Measurements from ENCODE around the gene AK3. TPM values are rescaled to one million over a fixed set of nuclear protein-coding genes. Genes with fewer than 3 reads are reported as not detected.

AK3 gene
- total RNA-seq, 1 experiment from 2014 or later: 15.9 TPM

DNA sequence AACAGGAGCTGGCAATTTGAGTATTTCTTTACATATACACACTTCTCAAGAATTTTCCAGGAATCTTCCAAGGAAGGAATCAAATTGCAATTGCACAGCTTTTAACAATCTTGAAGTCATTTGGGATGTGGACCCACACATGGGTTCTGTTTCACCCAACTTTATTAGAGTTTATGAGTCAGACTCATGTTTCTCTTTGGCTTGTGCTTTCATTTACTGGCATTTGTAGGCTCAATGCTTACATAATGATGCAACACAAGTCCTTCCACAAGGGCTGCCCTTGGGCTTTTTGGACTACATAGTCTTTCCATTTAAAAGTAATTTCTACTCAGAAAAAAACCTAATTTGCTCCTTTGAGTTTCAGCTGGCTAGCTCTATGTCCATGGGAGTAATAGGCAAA lies 66.2 kb downstream of the AK3 start:
- ATAC-seq: no peak
- no peak for TF ChIP-seq SIN3A (IDR thresholded peaks at IDR 0.05; ENCODE audit: borderline replicate concordance, insufficient read depth, low read depth, low read length)
- TF ChIP-seq, protein P1, sequence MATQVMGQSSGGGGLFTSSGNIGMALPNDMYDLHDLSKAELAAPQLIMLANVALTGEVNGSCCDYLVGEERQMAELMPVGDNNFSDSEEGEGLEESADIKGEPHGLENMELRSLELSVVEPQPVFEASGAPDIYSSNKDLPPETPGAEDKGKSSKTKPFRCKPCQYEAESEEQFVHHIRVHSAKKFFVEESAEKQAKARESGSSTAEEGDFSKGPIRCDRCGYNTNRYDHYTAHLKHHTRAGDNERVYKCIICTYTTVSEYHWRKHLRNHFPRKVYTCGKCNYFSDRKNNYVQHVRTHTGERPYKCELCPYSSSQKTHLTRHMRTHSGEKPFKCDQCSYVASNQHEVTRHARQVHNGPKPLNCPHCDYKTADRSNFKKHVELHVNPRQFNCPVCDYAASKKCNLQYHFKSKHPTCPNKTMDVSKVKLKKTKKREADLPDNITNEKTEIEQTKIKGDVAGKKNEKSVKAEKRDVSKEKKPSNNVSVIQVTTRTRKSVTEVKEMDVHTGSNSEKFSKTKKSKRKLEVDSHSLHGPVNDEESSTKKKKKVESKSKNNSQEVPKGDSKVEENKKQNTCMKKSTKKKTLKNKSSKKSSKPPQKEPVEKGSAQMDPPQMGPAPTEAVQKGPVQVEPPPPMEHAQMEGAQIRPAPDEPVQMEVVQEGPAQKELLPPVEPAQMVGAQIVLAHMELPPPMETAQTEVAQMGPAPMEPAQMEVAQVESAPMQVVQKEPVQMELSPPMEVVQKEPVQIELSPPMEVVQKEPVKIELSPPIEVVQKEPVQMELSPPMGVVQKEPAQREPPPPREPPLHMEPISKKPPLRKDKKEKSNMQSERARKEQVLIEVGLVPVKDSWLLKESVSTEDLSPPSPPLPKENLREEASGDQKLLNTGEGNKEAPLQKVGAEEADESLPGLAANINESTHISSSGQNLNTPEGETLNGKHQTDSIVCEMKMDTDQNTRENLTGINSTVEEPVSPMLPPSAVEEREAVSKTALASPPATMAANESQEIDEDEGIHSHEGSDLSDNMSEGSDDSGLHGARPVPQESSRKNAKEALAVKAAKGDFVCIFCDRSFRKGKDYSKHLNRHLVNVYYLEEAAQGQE (IDR thresholded peaks at IDR 0.05; ENCODE audit: insufficient read depth in 1 of 2, low read depth in 2 of 2, low read length in 1 of 2): no peak
- TF ChIP-seq, protein P2, sequence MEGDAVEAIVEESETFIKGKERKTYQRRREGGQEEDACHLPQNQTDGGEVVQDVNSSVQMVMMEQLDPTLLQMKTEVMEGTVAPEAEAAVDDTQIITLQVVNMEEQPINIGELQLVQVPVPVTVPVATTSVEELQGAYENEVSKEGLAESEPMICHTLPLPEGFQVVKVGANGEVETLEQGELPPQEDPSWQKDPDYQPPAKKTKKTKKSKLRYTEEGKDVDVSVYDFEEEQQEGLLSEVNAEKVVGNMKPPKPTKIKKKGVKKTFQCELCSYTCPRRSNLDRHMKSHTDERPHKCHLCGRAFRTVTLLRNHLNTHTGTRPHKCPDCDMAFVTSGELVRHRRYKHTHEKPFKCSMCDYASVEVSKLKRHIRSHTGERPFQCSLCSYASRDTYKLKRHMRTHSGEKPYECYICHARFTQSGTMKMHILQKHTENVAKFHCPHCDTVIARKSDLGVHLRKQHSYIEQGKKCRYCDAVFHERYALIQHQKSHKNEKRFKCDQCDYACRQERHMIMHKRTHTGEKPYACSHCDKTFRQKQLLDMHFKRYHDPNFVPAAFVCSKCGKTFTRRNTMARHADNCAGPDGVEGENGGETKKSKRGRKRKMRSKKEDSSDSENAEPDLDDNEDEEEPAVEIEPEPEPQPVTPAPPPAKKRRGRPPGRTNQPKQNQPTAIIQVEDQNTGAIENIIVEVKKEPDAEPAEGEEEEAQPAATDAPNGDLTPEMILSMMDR (IDR thresholded peaks at IDR 0.05): no peak
- no peak for TF ChIP-seq TCF7L2 (IDR thresholded peaks at IDR 0.05; ENCODE audit: low read depth, low read length)
- TF ChIP-seq POLR2AphosphoS5 (IDR thresholded peaks at IDR 0.05; ENCODE audit: low read depth, low read length): no peak
- in situ Hi-C loops (cut with HindIII; ENCODE audit: low pct_unique_long_range_greater_than_20kb, low sequenced_read_pairs): no loop called here
- no peak overlapping the region for H3K4me3 ChIP-seq (ENCODE audit: low read depth in 2 of 2, low read length in 2 of 2)
- H3K9me3 ChIP-seq (ENCODE audit: control insufficient read depth, insufficient read depth, low read depth, low read length): no peaks in the 10 kb centered on the region
- no peak overlapping the region for H3K27ac ChIP-seq (ENCODE audit: low read length)
- BruUV-seq (replicated peaks): no TSS peak
- intact Hi-C loops (cut with micrococcal nuclease; ENCODE audit: unreplicated experiment): no loop called here
- H3K27me3 ChIP-seq (ENCODE audit: control insufficient read depth, insufficient read depth, low read length): no peaks in the 10 kb centered on the region
- ChIA-PET CTCF (no interaction called here), POLR2A (no interaction called here)
- no peaks in the 10 kb centered on the region for H3K4me1 ChIP-seq (ENCODE audit: control insufficient read depth, insufficient read depth, low read length)
- DNase-seq (ENCODE audit: low read depth, low spot score): no peak
- H3K36me3 ChIP-seq (ENCODE audit: control insufficient read depth, insufficient read depth, low read length): no peaks in the 10 kb centered on the region; the same call in 1 of the 2 replicates

DNA sequence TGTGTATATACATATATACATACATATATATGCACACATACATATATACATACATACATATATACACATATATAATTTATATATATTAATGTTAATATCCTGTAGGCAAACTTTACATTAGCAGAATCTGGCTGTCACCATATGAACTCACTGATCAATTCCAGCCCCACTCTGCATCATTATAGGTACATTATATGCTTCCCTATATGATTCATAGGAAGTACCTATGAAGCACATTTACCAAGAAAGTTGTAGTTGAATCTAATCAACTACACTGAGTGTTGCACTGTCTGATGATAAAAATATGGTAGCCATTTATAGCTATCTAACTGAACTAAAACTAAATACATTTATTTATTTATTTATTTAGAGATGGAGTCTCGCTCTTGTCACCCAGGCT lies 69.3 kb downstream of the AK3 start:
- in situ Hi-C loops (cut with HindIII; ENCODE audit: low pct_unique_long_range_greater_than_20kb, low sequenced_read_pairs): no loop called here
- ATAC-seq (no peak), DNase-seq (ENCODE audit: low read depth, low spot score) (no peak)
- no peaks in the 10 kb centered on the region for H3K27me3 ChIP-seq (ENCODE audit: control insufficient read depth, insufficient read depth, low read length)
- no TSS peak for BruUV-seq (replicated peaks)
- POLR2A ChIA-PET: no interaction called here
- H3K27ac ChIP-seq (ENCODE audit: low read length): no peak overlapping the region
- no peaks in the 10 kb centered on the region for H3K36me3 ChIP-seq (ENCODE audit: control insufficient read depth, insufficient read depth, low read length)
- no peak overlapping the region for H3K4me3 ChIP-seq (ENCODE audit: low read depth in 2 of 2, low read length in 2 of 2)
- no peak for TF ChIP-seq SIN3A (IDR thresholded peaks at IDR 0.05; ENCODE audit: borderline replicate concordance, insufficient read depth, low read depth, low read length)
- no peak for TF ChIP-seq POLR2AphosphoS5 (IDR thresholded peaks at IDR 0.05; ENCODE audit: low read depth, low read length)
- no peak for TF ChIP-seq TCF7L2 (IDR thresholded peaks at IDR 0.05; ENCODE audit: low read depth, low read length)
- TF ChIP-seq, protein P1 (IDR thresholded peaks at IDR 0.05; ENCODE audit: insufficient read depth in 1 of 2, low read depth in 2 of 2, low read length in 1 of 2): no peak
- TF ChIP-seq, protein P2 (IDR thresholded peaks at IDR 0.05): no peak
- H3K9me3 ChIP-seq (ENCODE audit: control insufficient read depth, insufficient read depth, low read depth, low read length): no peaks in the 10 kb centered on the region
- H3K4me1 ChIP-seq (ENCODE audit: control insufficient read depth, insufficient read depth, low read length): no peaks in the 10 kb centered on the region
- CTCF ChIA-PET: no interaction called here
- intact Hi-C loops (cut with micrococcal nuclease; ENCODE audit: unreplicated experiment): no loop called here

Data from Panc1 (cell line).